HG02588 (cell line): Measurements from ENCODE around the gene ARL15.
"Not testable (repeated sequence)": the region's sequence is repeated elsewhere in the genome, so short reads cannot be mapped to it uniquely, and the experiment has no call there.

Experiments used
- ATAC-seq: cut with Tn5 transposase; IDR thresholded peaks from one replicate; pipeline ENCODE4 v1.9.1; 2021; ENCODE audit warnings: mild to moderate bottlenecking, moderate library complexity; ENCODE audit not compliant: unreplicated experiment

The ARL15 gene

GRCh38 chr5:54310433-54311175 lies at the start of gene ARL15:
Gene ARL15, minus strand, starts transcription at chr5:54310573.
- peak; percentile 97 for ATAC-seq

GRCh38 chr5:54360089-54360488 lies 49.7 kb upstream of the ARL15 start:
- ATAC-seq: no peak

GRCh38 chr5:54357408-54358058 lies 47.2 kb upstream of the ARL15 start:
- no peak for ATAC-seq

GRCh38 chr5:54353933-54354564 lies 43.7 kb upstream of the ARL15 start:
- ATAC-seq: not testable (repeated sequence)

GRCh38 chr5:54352580-54352979 lies 42.2 kb upstream of the ARL15 start:
- not testable (repeated sequence) for ATAC-seq

GRCh38 chr5:54347221-54347865 lies 37.0 kb upstream of the ARL15 start:
- no peak for ATAC-seq

GRCh38 chr5:54344653-54345052 lies 34.3 kb upstream of the ARL15 start:
- no peak for ATAC-seq

GRCh38 chr5:54341971-54342370 lies 31.6 kb upstream of the ARL15 start:
- no peak for ATAC-seq

- ATAC-seq: no peak
These were observed 27.1 kb upstream of the ARL15 start for GRCh38 chr5:54337523-54337922.

GRCh38 chr5:54332720-54333119 lies 22.3 kb upstream of the ARL15 start:
- ATAC-seq: no peak

- ATAC-seq: no peak
These were observed 19.6 kb upstream of the ARL15 start for GRCh38 chr5:54329731-54330709.

- ATAC-seq: no peak
These were observed 16.4 kb upstream of the ARL15 start for GRCh38 chr5:54326662-54327270.

GRCh38 chr5:54325610-54326311 lies 15.4 kb upstream of the ARL15 start:
- no peak for ATAC-seq

GRCh38 chr5:54325272-54325609 lies 14.9 kb upstream of the ARL15 start:
- ATAC-seq: no peak

GRCh38 chr5:54324651-54325271 lies 14.4 kb upstream of the ARL15 start:
- ATAC-seq: no peak

- ATAC-seq: no peak
These were observed 13.1 kb upstream of the ARL15 start for GRCh38 chr5:54323495-54323894.

- no peak for ATAC-seq
These were observed 9.9 kb upstream of the ARL15 start for GRCh38 chr5:54320256-54320655.

- no peak for ATAC-seq
These were observed 7.3 kb upstream of the ARL15 start for GRCh38 chr5:54317511-54318260.
